NCI-H1694 (cell line): ENCODE measurements around the gene KIFC3.
"Not testable (repeated sequence)": the region's sequence is repeated elsewhere in the genome, so short reads cannot be mapped to it uniquely, and the experiment has no call there.

Experiments used
- DNase-seq: peaks from one replicate; lab custom pipeline; 2025; lab: John Stamatoyannopoulos, UW

The KIFC3 gene, protein sequence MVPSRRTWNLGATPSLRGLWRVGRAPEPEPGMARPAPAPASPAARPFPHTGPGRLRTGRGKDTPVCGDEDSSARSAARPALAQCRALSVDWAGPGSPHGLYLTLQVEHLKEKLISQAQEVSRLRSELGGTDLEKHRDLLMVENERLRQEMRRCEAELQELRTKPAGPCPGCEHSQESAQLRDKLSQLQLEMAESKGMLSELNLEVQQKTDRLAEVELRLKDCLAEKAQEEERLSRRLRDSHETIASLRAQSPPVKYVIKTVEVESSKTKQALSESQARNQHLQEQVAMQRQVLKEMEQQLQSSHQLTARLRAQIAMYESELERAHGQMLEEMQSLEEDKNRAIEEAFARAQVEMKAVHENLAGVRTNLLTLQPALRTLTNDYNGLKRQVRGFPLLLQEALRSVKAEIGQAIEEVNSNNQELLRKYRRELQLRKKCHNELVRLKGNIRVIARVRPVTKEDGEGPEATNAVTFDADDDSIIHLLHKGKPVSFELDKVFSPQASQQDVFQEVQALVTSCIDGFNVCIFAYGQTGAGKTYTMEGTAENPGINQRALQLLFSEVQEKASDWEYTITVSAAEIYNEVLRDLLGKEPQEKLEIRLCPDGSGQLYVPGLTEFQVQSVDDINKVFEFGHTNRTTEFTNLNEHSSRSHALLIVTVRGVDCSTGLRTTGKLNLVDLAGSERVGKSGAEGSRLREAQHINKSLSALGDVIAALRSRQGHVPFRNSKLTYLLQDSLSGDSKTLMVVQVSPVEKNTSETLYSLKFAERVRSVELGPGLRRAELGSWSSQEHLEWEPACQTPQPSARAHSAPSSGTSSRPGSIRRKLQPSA

GRCh38 chr16:57802341-57803133 lies at the start of gene KIFC3:
TSS of gene KIFC3 (minus strand) at chr16:57802491. CDS start at chr16:57798243, 4,248 bp downstream.
- DNase-seq, result no peak

DNA sequence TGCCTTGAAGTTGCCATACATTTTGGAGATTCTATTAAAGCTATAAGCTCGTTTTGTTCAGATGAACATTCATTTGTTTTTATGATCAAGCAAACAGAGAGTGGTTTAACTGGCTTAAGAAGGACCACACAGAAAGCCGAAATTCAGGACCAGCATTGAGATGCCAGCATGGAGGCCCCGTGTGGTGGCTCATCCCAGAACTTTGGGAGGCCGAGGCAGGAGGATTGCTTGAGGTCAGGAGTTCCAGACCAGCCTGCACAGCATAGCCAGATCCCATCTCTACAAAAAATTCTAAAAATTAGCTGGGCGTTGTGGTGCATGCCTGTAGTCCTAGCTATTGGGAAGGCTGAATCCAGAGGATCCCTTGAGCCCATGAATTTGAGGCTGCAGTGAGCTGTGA lies 45.9 kb upstream of the KIFC3 start:
- DNase-seq, result no peak

DNA sequence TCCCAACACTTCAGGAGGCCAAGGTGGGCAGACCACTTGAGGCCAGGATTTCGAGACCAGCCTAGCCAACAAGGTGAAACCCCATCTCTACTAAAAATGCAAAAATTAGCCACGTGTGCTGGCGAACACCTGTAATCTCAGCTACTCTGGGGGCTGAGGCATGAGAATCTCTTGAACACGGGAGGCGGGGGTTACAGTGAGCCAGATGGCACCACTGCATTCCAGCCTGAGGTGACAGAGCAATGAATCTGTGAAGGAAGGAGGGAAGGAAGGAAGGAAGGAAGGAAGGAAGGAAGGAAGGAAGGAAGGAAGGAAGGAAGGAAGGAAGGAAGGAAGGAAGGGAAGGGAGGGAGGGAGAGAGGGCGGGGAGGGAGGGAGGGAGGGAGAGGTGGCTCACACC lies 44.6 kb upstream of the KIFC3 start:
- DNase-seq, result not testable (repeated sequence)

DNA sequence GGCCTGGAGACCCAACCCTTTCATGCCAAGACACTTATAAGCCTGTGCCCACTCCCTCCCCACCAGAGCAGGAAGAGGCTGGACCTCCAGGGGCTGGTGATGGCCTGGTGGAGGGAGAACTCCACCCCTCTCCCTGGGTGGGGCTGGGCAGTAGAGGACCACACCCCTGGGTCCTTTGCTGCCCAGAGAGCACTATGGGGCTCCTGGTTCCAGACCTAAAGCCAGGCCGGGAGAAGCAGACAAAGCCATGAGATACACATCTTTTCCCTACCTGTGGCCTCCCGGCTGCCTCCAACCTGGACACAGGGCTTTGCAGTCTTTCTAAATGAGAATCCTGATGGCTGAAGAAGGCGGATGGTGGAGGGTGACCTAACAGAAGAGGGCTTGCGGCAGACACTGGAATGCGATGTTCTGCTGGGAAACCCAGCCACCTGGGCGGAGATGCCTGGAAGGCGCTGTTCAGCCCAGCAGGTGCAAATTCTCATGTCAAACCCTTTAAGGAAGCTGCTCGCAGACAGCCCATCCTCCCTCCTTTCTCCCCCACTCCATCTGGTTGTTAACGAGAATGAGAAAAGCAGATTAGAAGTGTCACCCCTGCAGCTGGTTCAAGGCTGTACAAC lies 43.9 kb upstream of the KIFC3 start:
- no peak for DNase-seq

GRCh38 chr16:57845115-57845514 lies 42.8 kb upstream of the KIFC3 start:
- no peak for DNase-seq

GRCh38 chr16:57844416-57845030 lies 42.2 kb upstream of the KIFC3 start:
- no peak for DNase-seq

DNA sequence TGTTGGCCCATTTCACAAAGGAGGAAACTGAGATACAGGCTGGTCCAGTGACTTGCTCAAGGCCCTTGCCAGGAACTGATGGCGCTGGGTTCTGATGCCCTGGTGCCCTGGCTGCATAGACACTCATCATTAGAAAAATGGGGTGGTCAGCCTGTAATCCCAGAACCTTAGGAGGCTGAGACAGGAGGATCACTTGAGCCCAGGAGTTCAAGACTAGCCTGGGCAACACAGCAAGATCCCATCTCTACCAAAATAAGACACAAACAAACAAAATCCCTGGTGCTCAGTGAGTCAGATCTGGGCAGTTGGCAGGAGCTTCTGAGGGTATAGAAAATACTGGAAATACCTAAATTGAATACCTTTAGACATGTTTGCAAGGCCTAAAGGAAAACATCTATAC lies 41.1 kb upstream of the KIFC3 start:
- DNase-seq, result no peak

- no peak for DNase-seq
Observed at GRCh38 chr16:57842601-57843000, 40.3 kb upstream of the KIFC3 start.

GRCh38 chr16:57840833-57841232 lies 38.5 kb upstream of the KIFC3 start:
- no peak for DNase-seq

DNA sequence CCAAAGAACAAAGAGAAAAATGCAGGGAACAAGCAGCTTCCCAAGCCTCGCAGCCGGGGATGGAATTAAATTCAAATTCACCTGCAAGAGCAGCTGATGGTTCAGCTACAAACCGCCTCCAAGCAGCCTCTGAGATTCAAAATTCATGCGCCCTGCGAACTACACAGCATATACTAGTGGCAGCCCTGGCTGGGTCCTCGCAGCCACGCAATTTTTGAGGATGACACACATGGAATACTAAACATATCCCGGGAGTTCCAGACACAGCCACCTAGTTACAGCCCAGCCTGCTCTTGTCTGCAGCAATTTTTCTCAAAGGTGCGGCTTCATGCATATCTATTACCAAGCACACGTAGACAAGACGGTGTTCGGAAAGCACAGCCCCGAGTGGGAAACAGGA lies 35.9 kb upstream of the KIFC3 start:
- no peak for DNase-seq

DNA sequence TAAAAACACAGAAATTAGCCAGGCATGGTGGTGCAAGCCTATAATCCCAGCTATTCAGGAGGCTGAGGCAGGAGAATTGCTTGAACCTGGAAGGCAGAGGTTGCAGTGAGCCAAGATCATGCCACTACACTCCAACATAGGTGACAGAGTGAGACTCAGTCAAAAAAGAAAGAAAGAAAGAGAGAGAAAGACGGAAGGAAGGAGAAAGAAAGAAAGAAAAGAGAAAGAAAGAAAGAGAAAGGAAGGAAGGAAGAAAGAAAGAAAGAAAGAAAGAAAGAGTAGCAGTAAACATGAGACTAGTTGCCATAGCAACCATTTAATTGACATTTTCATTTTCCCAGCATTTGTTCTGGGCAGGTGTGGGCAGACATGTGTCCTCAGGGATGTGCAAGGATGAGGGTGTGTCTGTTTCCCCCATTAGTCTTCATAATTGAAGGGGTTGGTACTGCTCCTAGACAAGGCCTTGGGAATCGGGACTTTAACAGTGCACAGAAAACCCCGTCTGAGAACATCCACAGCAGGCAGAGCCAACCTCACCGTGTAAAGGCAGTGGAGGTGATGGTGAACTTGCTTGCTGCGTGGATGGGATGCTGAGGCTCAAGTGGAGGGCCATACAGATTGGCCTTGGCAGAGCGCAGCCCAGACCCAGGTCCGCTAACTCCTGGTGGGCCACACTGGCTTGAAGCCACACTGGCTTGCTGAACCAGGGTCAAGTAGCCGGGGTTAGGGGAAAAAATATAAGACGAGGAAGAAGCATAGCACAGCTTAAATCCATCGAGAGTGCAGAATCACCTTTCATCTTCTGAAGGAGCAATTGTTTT lies 35.2 kb upstream of the KIFC3 start:
- no peak for DNase-seq

DNA sequence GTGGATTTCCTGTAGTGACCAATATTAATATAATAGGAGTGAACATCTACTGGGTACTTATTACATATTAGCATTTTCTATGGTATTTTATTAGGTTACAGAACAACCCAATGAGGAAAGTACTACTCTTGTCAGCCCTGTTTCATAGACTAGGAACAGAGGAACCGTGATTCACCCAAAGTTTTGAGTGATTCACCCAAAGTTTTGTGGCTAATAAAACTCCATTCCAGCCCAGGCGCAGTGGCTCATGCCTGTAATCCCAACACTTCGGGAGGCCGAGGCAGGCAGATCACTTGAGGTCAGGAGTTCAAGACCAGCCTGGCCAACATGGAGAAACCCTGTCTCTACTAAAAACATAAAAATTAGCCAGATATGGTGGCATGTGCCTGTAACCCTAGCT lies 33.1 kb upstream of the KIFC3 start:
- DNase-seq, result not testable (repeated sequence)

DNA sequence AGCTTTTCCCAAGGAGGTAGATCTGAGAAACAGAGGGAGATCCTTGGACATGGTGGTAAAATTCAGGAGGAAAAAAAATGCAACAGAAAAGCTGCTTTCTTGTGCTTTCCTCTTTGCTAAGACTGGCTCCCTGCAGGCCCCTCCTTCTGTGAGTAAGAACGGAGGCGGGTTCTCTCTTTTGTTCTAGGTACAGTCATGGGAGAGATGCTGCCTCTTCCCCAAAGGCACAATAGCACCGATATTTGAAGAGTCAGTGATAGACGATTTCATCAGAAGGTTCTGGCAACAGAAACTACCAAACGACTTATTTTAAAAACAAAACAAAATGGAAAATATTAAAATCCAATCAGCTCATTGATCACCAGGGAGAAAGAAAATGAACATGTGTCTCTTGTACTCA lies 32.6 kb upstream of the KIFC3 start:
- no peak for DNase-seq

DNA sequence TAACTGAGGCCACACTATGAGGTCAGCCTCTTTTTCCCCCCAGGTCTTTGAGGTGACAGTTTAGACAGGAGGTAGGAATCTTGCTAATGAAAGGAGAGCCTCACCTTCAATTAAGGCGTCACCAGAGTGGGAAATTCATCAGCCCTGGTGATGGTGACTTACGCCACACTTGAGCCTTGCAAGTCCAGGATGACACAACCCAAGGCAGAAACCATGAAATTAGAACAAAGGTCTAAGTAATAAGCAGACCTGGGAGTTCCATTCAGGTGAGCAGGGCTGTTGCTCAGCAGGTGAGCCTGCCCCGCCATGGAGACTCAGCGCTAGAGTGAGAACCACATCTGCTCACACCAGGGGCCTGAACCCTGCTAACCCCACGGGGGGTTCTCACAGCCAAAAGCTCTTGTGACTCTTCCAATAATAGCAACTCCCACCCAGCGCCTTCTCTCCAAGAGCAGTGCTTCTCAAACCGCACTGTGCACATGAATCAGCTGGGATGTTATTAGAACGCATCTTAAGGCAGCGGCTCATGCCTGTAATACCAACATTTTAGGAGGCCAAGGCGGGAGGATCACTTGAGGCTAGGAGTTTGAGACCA lies 28.7 kb upstream of the KIFC3 start:
- no peak for DNase-seq

DNA sequence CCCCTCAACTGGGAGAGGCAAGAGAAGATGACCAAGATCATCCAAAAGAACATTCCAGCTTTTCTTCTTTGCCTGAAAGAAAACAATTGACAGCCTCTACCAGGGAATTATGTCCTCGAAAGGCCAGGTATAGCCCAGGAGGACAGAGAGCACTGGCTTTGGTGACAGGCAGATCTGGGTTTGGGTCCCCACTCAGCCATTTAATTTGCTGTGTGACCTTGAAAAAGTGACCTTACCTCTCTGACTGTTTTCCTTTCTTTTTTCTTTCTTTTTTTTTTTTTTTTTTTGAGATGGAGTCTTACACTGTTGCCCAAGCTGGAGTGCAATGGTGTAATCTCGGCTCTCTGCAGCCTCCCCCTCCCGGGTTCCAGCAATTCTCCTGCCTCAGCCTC lies 27.7 kb upstream of the KIFC3 start:
- DNase-seq, result no peak

DNA sequence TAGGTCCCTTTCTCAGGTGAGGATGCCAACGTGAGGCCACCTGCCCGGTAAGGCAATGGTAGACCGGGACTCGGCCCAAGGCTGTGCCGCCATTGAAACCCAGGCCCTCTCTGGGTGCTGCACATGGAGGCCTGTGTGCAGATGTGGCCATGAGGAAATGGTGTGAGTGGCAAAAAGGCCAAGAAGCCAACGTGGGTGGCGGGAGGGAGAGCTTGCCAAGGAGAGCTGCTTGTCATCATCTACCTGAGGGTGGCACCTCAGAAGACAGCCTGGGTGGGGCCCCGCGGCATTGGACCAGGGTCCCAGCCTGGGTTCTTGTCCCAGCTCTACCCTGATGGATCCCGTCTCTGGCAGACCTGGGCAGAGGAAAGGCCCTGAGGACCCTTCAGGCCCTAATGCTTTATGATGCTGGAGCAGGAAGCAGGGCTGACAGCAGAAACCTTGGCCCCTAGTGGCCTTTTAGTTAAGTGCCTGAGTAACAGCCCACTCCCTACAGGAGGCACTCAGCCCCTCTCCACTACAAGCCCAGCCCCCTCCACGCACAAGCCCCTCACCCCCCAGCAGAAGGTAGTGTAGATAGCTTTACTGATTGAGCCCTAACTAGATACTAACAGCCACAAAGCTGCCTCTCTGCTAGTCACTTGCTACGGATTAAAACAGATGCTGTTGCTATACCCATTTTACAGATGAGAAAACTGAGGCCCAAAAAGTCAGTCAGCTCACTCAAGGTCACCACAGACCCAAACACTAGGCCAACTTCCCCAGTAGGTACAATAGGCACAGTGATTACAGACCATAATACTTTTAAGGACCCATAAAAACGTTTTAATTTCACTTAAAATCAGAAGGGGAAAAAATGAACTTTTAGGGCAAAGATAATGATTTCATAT lies 26.2 kb upstream of the KIFC3 start:
- DNase-seq, result no peak

GRCh38 chr16:57826706-57827625 lies 24.7 kb upstream of the KIFC3 start:
- peak; percentile 22 for DNase-seq

GRCh38 chr16:57826052-57826451 lies 23.8 kb upstream of the KIFC3 start:
- no peak for DNase-seq
